PC-3 (cell line): ENCODE data around the gene EBLN1.

Source experiments
- EZH2 ChIP-seq: fragments of 300-600 bp; sonication (generic); IDR thresholded peaks from one replicate; pipeline ENCODE4 v1.6.1; 2017; ENCODE audit warnings: antibody characterized with exemption, mild to moderate bottlenecking, low read length; ENCODE audit not compliant: unreplicated experiment
- TF ChIP-seq, protein P1 (sequence below): fragments of 300-600 bp; sonication (generic); conservative IDR thresholded peaks from 2 replicates; pipeline ENCODE4 v1.5.1; 2017; ENCODE audit warnings: antibody characterized with exemption, low read depth, mild to moderate bottlenecking, low read length

DNA sequence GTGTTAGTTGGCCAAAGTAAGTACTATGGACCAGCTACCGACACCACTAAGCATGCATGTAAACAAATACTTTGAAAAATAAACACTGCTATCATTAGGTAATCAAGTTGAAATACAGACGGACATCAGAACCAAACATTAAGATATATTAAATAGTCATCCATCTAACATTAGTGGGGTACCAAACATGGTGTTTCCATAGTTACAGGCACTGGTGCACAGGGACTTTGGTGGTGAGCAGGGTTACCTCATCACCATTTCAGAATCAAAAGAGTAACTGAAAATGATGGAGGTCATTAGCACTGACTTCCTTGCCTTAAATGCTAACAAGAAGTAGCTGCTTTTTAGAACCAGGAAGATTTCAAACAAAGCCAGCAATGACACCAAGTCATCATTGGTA is 23.9 kb downstream of the EBLN1 start:
- TF ChIP-seq, protein P1, sequence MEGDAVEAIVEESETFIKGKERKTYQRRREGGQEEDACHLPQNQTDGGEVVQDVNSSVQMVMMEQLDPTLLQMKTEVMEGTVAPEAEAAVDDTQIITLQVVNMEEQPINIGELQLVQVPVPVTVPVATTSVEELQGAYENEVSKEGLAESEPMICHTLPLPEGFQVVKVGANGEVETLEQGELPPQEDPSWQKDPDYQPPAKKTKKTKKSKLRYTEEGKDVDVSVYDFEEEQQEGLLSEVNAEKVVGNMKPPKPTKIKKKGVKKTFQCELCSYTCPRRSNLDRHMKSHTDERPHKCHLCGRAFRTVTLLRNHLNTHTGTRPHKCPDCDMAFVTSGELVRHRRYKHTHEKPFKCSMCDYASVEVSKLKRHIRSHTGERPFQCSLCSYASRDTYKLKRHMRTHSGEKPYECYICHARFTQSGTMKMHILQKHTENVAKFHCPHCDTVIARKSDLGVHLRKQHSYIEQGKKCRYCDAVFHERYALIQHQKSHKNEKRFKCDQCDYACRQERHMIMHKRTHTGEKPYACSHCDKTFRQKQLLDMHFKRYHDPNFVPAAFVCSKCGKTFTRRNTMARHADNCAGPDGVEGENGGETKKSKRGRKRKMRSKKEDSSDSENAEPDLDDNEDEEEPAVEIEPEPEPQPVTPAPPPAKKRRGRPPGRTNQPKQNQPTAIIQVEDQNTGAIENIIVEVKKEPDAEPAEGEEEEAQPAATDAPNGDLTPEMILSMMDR, result no peak
- TF ChIP-seq EZH2, result no peak
